ENCODE data around the gene RBM5.

The RBM5 gene

DNA sequence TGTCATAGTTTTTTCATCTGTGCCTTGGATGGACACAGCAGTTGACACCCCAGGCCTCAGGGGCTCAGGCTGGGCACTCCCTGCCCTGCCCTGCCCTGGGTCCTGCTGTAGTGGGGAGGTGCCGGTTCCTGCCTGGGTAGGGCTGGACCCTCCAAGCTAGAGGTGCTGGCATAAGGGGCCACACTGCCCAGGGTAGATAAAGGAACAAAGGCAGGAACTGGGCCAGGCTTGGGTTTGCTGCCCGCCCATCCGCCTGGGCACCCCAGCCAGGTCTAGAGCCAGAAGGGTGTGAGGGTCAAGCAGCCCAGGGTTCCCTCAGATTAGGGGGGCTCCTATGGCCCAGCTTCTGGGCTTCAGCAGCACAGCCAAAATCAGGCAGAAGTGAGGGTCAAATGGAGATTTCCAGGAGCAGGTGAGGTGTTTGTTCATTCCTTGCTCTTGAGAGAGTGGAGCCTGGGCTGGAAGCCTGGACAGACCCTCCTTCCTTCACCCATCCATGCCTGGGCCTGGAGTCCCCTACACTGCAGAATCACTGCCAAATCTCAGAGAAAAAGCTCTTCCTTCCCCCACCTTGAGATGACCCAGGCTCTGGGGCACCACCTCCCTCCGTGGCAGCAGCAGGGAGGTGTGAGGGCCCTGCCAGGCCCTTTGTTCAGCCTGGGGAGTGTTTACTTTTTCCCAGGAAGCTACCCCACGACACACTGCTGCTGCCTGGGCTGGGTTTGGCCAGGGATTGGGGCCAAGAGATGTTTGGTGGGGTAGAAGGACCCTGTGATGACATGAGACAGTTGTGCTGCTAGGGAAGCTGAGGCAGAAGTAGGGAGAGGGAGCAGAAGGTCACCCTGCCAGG, 73.5 kb downstream of the RBM5 start:
- DNase-seq, result no peak

DNA sequence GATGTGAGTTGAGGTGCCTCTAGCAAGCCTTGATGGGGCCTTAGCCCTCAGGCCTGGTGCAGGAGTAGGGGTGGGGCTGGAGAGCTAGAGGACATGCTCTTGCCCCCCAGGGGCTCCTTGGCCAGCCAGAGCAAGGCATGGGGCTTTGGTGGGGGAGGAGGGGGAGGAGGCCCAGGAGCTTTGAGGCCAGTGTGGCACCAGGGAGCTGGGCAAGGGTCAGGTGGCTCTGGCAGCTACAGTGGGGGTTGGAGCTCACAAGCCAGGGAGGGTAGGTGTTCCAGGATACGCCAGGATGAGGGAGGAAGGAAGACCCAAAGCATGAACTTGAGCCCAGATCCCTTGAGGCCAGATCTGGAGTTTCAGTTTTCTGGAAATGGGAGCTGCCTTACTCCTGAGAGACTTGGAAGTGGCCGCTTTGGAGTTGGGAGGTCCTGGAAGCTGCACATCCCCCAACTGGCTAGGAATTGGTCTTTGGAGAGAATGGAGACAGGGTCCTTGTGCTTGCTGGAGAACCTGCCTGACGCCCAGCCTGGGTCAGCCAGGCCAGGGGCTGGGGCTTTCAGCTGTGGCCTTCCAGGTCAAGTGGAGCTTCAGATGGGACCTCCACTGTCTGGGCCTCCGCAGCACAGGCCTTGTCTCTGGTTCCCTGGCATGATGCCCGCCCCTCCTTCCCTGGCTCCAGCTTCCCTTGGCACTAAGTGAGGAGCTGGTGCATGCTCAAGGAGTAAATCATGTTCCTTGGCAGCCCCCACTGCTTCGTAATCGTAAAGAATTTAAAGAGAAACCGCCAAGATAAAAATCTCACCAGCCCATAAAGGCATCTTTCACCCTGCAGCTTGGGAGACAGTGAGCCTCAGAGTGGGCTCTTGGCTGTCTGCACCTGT, 75.1 kb downstream of the RBM5 start:
- DNase-seq, result no peak

DNA sequence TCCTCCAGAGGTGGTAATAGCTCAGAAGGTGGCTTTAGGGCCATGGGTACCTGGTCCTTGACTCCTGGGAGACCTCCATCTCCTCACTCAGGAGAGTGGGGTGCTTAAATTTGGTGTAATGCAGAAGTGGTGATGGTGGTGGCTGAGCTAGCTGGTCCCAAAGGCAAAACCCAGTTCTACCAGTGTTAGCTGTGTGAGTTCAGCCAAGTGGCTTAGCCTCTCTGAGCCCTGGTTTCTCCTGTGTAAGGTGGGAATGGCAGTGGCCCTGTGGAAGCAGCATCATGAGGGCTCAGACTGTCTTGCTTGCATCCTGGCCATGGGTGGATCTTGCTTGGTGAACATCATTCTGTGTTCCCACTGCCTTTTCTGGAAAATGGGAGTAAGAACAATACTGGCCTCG, 75.8 kb downstream of the RBM5 start:
- no peak for DNase-seq

DNA sequence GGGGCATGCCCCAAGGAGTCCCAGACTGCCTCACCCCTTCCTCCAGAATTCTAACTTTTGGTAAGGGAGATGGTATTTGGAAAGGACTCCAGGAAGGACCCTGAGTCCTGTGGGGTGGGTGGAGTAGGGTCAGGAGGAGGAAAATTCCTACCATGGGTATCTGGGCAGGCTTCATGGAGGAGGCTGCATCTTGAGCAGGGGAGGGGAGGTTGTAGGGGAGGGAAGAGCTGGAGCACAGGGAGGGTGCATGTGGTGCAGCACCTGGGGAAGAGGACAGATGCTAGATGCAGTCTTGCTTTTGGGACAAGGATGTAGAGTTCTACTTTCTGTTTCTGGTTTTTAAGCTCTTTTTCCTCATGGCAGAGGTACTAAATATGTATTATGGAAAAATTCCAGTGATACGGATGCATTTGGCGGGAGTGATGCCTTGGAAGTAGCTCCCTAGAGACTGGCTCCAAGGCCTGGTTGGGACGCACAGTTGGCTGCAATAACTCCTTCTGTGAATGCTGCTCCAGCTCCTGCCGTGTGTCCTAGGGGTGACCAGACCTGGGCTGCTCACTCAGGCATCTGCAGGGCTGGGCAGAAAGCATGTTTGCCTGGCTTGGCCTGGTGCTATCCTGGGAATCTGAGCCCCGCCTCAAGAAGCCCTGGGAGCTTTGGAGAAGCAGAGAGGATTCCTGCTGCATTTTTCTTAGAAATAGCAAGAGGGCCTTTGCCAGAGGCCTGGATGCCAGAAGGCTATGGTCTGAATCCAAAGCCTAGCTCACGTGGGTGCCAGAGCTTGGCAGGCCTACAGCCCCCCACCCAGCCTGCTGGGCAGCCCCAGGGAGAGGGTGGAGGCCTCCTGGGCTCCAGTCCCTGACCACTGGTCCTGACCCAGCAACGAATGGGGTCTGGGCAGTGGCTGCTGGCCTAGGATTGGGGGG, 76.5 kb downstream of the RBM5 start:
- DNase-seq, result no peak

DNA sequence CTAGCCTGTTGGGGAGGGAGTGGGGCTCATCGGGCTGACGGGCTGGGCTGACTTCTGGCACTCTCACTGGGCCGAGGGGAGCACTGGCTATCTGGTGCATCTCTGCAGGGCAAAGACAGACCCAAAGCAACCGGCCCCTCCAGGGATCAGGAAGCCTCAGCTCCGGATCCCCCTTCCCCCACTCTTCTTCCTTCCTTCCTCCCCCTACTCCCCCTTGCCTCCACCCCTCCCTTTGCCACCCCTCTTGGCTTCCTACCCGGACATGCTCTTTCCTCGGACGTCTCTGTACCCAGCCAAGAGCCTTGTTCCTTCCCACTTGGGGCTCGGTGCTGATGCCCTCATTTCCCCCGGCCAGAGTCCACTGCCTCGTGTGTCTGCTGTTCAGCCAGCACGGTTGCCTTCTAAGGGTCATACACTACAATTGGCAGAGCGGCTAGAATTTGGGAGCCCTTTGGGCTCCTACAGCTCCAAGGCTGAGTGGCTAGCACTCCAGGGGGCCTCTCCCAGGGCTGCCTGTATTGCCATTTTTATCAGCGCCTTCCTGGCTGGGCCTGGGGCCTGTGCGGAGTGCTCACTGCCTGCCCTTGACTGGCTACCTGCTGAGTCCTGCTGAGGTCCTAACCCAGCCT, 77.3 kb downstream of the RBM5 start:
- no peak for DNase-seq

DNA sequence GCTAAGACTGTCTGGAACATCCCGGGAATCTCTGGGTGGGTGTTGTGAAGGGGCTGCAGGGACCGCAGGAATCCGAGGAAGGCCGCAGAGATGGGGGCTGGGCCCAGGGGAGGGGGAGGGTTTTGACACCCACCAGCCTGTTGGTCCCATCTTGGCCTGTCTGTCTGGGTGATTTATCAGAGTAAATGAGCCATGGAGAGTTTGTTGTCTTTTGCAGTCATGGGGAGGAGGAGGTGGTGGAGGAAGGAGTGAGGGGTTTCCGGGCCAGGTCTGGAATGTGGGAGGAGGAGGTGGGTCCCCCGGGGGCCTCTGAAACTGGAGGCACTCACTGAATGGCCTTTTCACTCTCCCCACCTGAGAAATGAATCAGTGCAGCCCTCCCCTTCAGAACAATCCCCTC, 77.9 kb downstream of the RBM5 start:
- no peak for DNase-seq

DNA sequence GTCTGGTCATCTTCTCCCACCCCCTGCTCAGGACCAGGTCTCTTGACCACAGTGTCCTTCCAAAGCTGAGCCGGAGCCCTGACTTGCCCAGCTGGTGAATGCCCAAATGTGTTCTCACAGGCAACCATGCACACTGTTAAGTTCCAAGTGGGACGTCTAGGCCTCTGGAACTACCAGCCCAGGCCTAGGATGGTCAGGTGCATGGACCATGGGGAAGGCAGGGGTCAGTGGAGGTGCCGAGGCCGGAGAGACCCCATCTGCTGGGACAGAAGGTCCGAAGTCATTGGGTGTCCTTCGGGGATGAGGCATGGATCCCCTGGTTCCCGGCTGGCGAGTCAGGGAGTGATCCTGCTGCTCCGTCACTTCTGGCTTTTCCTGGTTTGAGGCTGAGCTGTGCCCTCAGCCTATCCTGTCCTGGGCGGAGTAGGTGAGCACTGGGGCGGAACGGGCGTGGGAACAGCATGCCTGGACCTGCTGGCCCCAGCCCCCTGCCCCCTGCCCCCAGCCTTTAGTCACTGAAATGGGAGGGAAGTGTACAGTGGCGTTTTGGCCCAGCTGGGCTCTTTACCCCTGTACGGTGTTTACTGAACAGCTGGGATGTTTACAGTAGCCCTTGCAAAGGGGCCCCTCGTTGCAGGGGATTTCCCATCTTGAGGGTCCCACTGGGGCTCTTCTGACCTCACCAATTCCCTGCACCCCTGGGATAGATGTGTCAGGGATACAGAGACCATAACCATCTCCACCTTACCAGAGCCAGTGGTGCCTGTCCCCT, 78.5 kb downstream of the RBM5 start:
- no peak for DNase-seq

DNA sequence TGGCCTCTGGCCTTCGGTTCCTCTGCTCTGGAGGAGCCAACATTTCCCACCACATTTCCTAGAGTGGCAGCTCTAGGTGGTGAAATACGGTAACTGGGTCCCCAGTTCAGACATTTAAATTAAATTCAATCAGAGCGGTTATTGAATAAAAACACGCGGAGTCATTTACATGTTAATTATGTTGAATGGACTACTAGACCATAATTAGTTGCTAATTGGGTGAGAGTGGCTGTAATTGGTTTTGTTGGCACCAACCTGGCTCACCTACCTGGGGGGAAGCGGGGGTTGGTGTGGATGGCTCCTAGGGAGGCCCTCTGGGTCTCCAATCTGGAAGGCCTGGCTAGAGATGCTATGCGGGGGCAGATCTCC, 79.1 kb downstream of the RBM5 start:
- DNase-seq, result no peak

DNA sequence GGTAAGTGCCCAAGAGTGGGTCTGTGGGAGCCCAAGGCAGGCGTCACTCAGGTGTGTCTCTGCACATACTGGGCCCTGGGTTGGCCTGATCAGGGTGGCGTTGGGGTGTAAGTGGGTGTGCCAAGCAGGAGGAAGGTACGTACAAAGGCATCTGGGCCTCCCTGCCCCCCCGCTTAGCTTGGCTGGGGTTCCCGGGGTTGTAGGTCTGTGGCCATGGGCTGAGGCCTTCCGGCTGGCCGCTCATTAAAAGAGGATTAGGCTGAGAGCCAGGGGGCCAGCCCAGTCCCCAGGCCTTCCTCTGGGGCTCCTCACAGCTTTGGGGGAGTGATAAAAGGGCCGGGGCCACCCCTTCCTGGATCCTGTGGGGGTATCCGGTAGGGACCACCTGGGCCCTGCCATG, 79.7 kb downstream of the RBM5 start:
- no peak for DNase-seq
